Femur (tissue), 1 donor: ENCODE measurements around the gene DYNC2H1.

Source experiments
- DNase-seq: peaks from one replicate; pipeline ENCODE4 v3.0.0-alpha.2; 2017

DYNC2H1 gene

GRCh38 chr11:103471546-103471945, 362.3 kb downstream of the DYNC2H1 start:
- no peak for DNase-seq

DNA sequence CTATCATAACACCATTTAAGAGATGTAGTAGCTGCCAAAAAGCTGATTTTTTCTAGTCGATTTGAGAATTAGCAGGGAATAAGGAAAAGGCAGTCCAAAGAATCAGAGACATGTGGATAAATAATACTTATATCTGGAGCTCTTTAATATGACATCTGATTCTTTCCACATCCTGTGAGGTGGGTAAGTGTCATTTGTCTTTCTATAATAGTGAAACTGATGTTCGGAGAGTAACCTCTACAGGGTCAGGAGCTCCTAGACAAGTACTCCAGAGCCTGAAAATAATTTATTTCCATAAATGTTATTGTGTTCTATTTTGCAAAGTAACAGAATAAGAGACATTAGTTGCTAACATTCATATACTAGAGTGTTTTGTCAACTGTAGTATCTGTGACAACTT, 367.6 kb downstream of the DYNC2H1 start:
- DNase-seq, result no peak

- DNase-seq, result no peak
Observed at GRCh38 chr11:103480421-103480820, 371.2 kb downstream of the DYNC2H1 start.

DNA sequence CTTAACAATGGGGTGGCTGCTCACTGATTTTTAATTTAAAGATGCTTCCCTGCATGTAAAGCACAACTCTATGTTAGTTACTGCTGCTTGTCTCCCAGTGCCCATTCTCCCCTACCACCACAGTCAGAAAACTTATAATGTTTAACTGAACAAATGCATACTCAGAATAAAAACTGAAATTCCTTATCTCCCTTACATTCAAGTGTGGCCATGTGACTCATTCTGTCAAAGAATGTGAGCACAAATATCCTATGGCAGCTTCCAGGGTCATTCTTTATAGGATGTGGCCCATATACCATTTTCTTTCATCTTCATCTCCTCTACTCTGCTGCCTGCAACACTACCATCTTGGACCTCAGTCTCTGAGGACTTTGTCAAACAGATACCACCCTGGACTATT, 374.8 kb downstream of the DYNC2H1 start:
- no peak for DNase-seq

- DNase-seq, result no peak
Observed at GRCh38 chr11:103484545-103484944, 375.3 kb downstream of the DYNC2H1 start.

DNA sequence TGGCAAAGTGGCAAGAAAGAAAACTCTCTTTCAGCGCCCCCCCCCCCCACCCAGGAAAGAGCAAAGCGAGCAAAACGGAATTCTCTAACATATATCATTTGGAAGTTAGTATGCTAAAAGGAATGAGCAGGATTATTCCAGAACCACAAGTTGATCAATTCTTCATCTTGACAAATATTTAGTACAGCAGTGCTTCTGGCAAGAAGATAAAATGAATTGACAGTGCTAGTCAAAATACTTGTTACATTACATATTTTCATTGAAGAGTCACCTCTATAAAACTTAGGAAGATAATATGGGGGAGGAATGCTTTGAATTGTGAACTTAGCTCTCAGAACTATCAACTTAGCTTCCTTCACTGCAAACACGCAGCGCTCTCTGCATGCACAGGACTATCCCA, 377.4 kb downstream of the DYNC2H1 start:
- no peak for DNase-seq

- DNase-seq, result no peak
Observed at GRCh38 chr11:103487113-103487512, 377.9 kb downstream of the DYNC2H1 start.

GRCh38 chr11:103488031-103488461, 378.8 kb downstream of the DYNC2H1 start:
- no peak for DNase-seq

- DNase-seq, result no peak
Observed at GRCh38 chr11:103488579-103488978, 379.4 kb downstream of the DYNC2H1 start.

DNA sequence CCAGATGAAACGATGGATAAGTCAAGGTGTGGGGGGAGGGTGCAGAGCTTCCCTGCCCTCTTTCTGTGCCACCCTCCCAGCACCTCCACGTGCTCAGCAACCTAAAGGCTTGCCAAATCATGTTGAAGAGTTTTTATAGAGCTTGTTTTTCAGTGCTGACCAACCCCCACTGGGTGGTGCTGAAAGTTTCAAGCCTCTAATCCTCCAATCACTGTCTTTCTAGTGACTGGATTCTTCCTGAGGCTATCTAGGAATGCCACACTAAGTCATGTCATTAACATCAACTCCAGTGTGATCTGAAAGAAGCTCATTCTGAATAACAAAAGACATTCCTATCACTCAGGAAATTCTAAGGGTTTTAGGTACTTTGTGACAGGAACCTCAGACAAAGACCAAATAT, 382.6 kb downstream of the DYNC2H1 start:
- no peak for DNase-seq

- DNase-seq, result no peak
Observed at GRCh38 chr11:103494491-103494890, 385.3 kb downstream of the DYNC2H1 start.

GRCh38 chr11:103497268-103497667, 388.0 kb downstream of the DYNC2H1 start:
- no peak for DNase-seq

- DNase-seq, result no peak
Observed at GRCh38 chr11:103499710-103500340, 390.6 kb downstream of the DYNC2H1 start.

DNA sequence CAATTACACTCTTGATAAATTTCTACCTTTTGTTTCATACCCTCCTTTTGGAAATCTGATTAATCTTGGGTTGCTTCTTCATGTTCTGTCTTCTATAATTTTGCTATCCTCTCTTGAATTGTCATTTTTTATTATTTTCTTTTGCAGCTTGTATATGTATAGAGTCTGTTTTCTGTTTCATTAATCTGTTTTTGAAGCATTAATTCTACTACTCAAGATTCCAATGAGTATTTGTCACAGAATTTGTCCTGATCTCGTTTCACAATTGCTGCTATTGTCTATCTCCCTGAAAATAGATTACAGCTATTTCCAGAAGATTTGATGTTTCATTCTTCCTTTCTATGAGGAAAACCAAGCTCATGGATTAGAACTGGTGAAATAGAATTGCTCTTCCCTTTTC, 406.1 kb downstream of the DYNC2H1 start:
- no peak for DNase-seq

- no peak for DNase-seq
Observed at GRCh38 chr11:103520792-103521191, 411.6 kb downstream of the DYNC2H1 start.

DNA sequence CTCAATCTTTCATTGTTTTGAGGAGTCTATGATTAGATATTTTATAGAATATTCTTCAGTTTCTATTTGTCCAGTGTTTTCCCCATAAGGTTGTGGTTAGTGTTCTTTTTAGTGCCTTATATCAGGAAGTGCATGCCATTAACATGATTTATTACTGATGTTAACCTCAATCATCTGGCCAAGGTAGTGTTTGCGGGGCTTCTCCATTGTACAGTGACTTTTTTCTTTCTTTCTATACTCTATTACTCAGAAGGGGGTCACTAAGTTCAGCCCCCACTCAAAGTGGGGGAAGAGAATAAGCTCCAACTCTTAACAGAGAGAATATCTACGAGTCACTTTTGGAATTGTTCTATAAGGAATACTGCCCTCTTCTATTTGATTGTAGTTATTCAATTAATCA, 415.8 kb downstream of the DYNC2H1 start:
- no peak for DNase-seq

- DNase-seq, result no peak
Observed at GRCh38 chr11:103528046-103528445, 418.8 kb downstream of the DYNC2H1 start.

DNA sequence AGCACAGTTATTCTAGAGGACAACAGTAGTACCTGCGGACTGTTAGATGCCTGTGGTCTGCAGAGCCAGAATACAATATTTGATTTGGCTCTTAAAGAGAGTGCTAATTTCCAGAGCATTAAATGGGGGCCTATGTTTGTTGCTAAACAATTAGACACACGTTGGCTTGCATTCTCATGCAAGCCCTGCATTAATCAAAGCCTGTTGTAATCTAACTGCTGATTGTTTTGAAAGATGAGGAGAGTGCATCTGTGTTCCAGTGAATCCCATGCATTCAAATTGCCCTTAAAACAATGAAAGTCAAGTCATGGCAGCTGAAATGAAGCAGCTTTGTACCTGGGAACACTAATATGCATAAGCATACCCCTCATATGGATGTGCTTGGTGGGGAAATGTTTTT, 419.4 kb downstream of the DYNC2H1 start:
- DNase-seq, result no peak

DNA sequence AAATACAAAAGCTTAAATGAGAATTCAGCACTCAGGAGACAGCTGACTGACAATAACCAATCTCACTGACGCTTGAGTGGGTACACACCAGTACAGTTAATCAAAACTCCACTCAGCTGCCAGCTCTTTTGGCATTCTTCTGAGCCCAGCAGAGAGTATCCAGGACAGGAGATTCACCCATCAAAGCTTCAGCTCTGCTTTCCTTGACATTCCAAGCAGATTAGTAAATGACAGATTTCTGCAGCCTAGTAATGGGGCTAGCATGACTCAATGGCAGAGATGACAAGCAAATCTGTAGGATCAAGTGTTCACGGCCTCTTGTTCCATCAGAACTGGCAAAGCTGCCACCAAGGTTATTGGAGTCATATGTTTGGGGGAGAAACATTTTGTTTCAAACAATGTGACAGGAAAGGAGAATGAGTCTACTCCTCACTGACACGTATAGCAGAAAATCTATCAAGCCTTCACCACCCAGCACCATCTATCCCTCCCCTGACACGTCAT, 420.0 kb downstream of the DYNC2H1 start:
- no peak for DNase-seq
